ENCODE results near the gene SPOUT1.

SPOUT1 gene

GRCh38 chr9:128774804-128775203 is 54.8 kb downstream of the SPOUT1 start:
- Histone ChIP-seq H3K36me3 (ENCODE audit: control insufficient read depth in 4 of 4, insufficient read depth in 4 of 4, low read length in 3 of 4) (no peaks in the 10 kb centered on the region), H3K4me1 (ENCODE audit: control extremely low read depth in 1 of 4, control insufficient read depth in 4 of 4, insufficient read depth in 4 of 4, low read length in 3 of 4) (peaks cover 2 to 17% (median 13%) of the 10 kb centered on the region in 4 experiments), H3K4me3 (ENCODE audit: control insufficient read depth in 1 of 7, extremely low read depth in 1 of 7, insufficient read depth in 4 of 7, low read depth in 2 of 7, low read length in 6 of 7) (no peak overlapping the region), H3K27me3 (replicated peaks in 2 of 5; ENCODE audit: control insufficient read depth in 4 of 5, insufficient read depth in 5 of 5, low read length in 4 of 5) (no peaks in the 10 kb centered on the region), H3K9me3 (ENCODE audit: control extremely low read depth in 1 of 5, control insufficient read depth in 4 of 5, insufficient read depth in 2 of 5, low read depth in 1 of 5, low read length in 4 of 5) (peaks cover 0 to 3% (median 2%) of the 10 kb centered on the region in 5 experiments), H3K27ac (ENCODE audit: insufficient read depth in 1 of 2, low read depth in 1 of 2, low read length in 2 of 2, poor library complexity in 1 of 2, severe bottlenecking in 2 of 2) (no peak overlapping the region)
- CTCF ChIA-PET, result no interaction called here
- POLR2A ChIA-PET, result no interaction called here
- DNase-seq, result no peak
- WGBS (ENCODE audit: insufficient coverage), result 100% methylated on average over 1 of the region's 1 CpG

- POLR2A ChIA-PET, result no interaction called here
- H3K27ac ChIP-seq (ENCODE audit: insufficient read depth in 1 of 2, low read depth in 1 of 2, low read length in 2 of 2, poor library complexity in 1 of 2, severe bottlenecking in 2 of 2), result no peak overlapping the region
- no peak for DNase-seq
- H3K4me3 ChIP-seq (ENCODE audit: control insufficient read depth in 1 of 7, extremely low read depth in 1 of 7, insufficient read depth in 4 of 7, low read depth in 2 of 7, low read length in 6 of 7), result no peak overlapping the region
- peaks cover 0 to 3% (median under 1%) of the 10 kb centered on the region in 4 experiments for H3K36me3 ChIP-seq (ENCODE audit: control insufficient read depth in 4 of 4, insufficient read depth in 4 of 4, low read length in 3 of 4)
- H3K9me3 ChIP-seq (ENCODE audit: control extremely low read depth in 1 of 5, control insufficient read depth in 4 of 5, insufficient read depth in 2 of 5, low read depth in 1 of 5, low read length in 4 of 5), result peaks cover 0 to 3% (median 2%) of the 10 kb centered on the region in 5 experiments
- H3K4me1 ChIP-seq (ENCODE audit: control extremely low read depth in 1 of 4, control insufficient read depth in 4 of 4, insufficient read depth in 4 of 4, low read length in 3 of 4), result peaks cover 2 to 17% (median 13%) of the 10 kb centered on the region in 4 experiments
- 96% methylated on average over 5 of the region's 5 CpGs for WGBS (ENCODE audit: insufficient coverage)
- no peaks in the 10 kb centered on the region for H3K27me3 ChIP-seq (replicated peaks in 2 of 5; ENCODE audit: control insufficient read depth in 4 of 5, insufficient read depth in 5 of 5, low read length in 4 of 5)
- CTCF ChIA-PET, result interaction anchor here (0.9 to 4.1 kb wide), 4 partner anchors 9 to 37 kb away, joined by 3 to 18 read pairs (median 3); no protein-coding TSS in a partner anchor
Observed at GRCh38 chr9:128773049-128773448, 56.5 kb downstream of the SPOUT1 start.

- WGBS (ENCODE audit: insufficient coverage), result under 1% methylated on average over 70 of the region's 72 CpGs
- peaks cover 3 to 7% (median 6%) of the 10 kb centered on the region in 4 experiments for H3K36me3 ChIP-seq (ENCODE audit: control insufficient read depth in 4 of 4, insufficient read depth in 4 of 4, low read length in 3 of 4)
- H3K9me3 ChIP-seq (ENCODE audit: control extremely low read depth in 1 of 5, control insufficient read depth in 4 of 5, insufficient read depth in 2 of 5, low read depth in 1 of 5, low read length in 4 of 5), result peaks cover 0 to 3% (median 2%) of the 10 kb centered on the region in 5 experiments
- H3K4me1 ChIP-seq (ENCODE audit: control extremely low read depth in 1 of 4, control insufficient read depth in 4 of 4, insufficient read depth in 4 of 4, low read length in 3 of 4), result peaks cover 2 to 17% (median 13%) of the 10 kb centered on the region in 4 experiments
- CTCF ChIA-PET, result interaction anchor here (0.7 to 4.1 kb wide), 6 partner anchors 10 to 39 kb away, joined by 3 to 18 read pairs (median 3); no protein-coding TSS in a partner anchor
- no peaks in the 10 kb centered on the region for H3K27me3 ChIP-seq (replicated peaks in 2 of 5; ENCODE audit: control insufficient read depth in 4 of 5, insufficient read depth in 5 of 5, low read length in 4 of 5)
- DNase-seq, result peak; percentile 92 to 96 (median 94)
- peak within 1 kb of the TSS; percentile 70 to 100 (median 98) for H3K4me3 ChIP-seq (ENCODE audit: control insufficient read depth in 1 of 7, extremely low read depth in 1 of 7, insufficient read depth in 4 of 7, low read depth in 2 of 7, low read length in 6 of 7)
- POLR2A ChIA-PET, result interaction anchor here (0.6 to 1.9 kb wide), 6 partner anchors 10 to 57 kb away, joined by 3 to 11 read pairs (median 5); partner anchors contain the start of gene ZDHHC12
- peak within 1 kb of the TSS; percentile 92 to 97 for H3K27ac ChIP-seq (ENCODE audit: insufficient read depth in 1 of 2, low read depth in 1 of 2, low read length in 2 of 2, poor library complexity in 1 of 2, severe bottlenecking in 2 of 2)
Observed at GRCh38 chr9:128771745-128772519, 57.7 kb downstream of the SPOUT1 start, which contains the start of gene ZER1. TSS of gene ZER1 (minus strand) at chr9:128771927. CDS start at chr9:128755565, 16,362 bp downstream.

GRCh38 chr9:128771094-128771721 is 58.4 kb downstream of the SPOUT1 start:
- peak overlapping the region; percentile 70 to 100 (median 98) for H3K4me3 ChIP-seq (ENCODE audit: control insufficient read depth in 1 of 7, extremely low read depth in 1 of 7, insufficient read depth in 4 of 7, low read depth in 2 of 7, low read length in 6 of 7)
- peaks cover 0 to 2% (median 2%) of the 10 kb centered on the region in 5 experiments for H3K9me3 ChIP-seq (ENCODE audit: control extremely low read depth in 1 of 5, control insufficient read depth in 4 of 5, insufficient read depth in 2 of 5, low read depth in 1 of 5, low read length in 4 of 5)
- DNase-seq, result peak in 2 of 3 donors; percentile 56 to 68
- no peaks in the 10 kb centered on the region for H3K27me3 ChIP-seq (replicated peaks in 2 of 5; ENCODE audit: control insufficient read depth in 4 of 5, insufficient read depth in 5 of 5, low read length in 4 of 5)
- peaks cover 2 to 17% (median 13%) of the 10 kb centered on the region in 4 experiments for H3K4me1 ChIP-seq (ENCODE audit: control extremely low read depth in 1 of 4, control insufficient read depth in 4 of 4, insufficient read depth in 4 of 4, low read length in 3 of 4)
- ChIA-PET POLR2A (interaction anchor here (0.6 to 1.9 kb wide), 7 partner anchors 10 to 155 kb away, joined by 3 to 11 read pairs (median 3); partner anchors contain the start of gene ZDHHC12), CTCF (interaction anchor here (0.7 to 4.1 kb wide), 6 partner anchors 9 to 38 kb away, joined by 3 to 18 read pairs (median 5); no protein-coding TSS in a partner anchor)
- H3K27ac ChIP-seq (ENCODE audit: insufficient read depth in 1 of 2, low read depth in 1 of 2, low read length in 2 of 2, poor library complexity in 1 of 2, severe bottlenecking in 2 of 2), result peak overlapping the region; percentile 92 to 97
- peaks cover 3 to 7% (median 6%) of the 10 kb centered on the region in 4 experiments for H3K36me3 ChIP-seq (ENCODE audit: control insufficient read depth in 4 of 4, insufficient read depth in 4 of 4, low read length in 3 of 4)
- WGBS (ENCODE audit: insufficient coverage), result 0% methylated on average over 28 of the region's 28 CpGs

- 92% methylated on average over 8 of the region's 11 CpGs for WGBS (ENCODE audit: insufficient coverage)
- no peak for DNase-seq
- Histone ChIP-seq H3K27ac (ENCODE audit: insufficient read depth in 1 of 2, low read depth in 1 of 2, low read length in 2 of 2, poor library complexity in 1 of 2, severe bottlenecking in 2 of 2) (peak overlapping the region; percentile 92 to 97), H3K4me1 (ENCODE audit: control extremely low read depth in 1 of 4, control insufficient read depth in 4 of 4, insufficient read depth in 4 of 4, low read length in 3 of 4) (peaks cover 2 to 17% (median 13%) of the 10 kb centered on the region in 4 experiments), H3K27me3 (replicated peaks in 2 of 5; ENCODE audit: control insufficient read depth in 4 of 5, insufficient read depth in 5 of 5, low read length in 4 of 5) (no peaks in the 10 kb centered on the region), H3K36me3 (ENCODE audit: control insufficient read depth in 4 of 4, insufficient read depth in 4 of 4, low read length in 3 of 4) (peaks cover 3 to 10% (median 7%) of the 10 kb centered on the region in 4 experiments), H3K9me3 (ENCODE audit: control extremely low read depth in 1 of 5, control insufficient read depth in 4 of 5, insufficient read depth in 2 of 5, low read depth in 1 of 5, low read length in 4 of 5) (no peaks in the 10 kb centered on the region), H3K4me3 (ENCODE audit: control insufficient read depth in 1 of 7, extremely low read depth in 1 of 7, insufficient read depth in 4 of 7, low read depth in 2 of 7, low read length in 6 of 7) (peak overlapping the region; percentile 70 to 100 (median 98))
- ChIA-PET CTCF (interaction anchor here (0.9 to 4.1 kb wide), 5 partner anchors 9 to 37 kb away, joined by 3 to 18 read pairs (median 5); no protein-coding TSS in a partner anchor), POLR2A (interaction anchor here (0.6 to 1.9 kb wide), 5 partner anchors 9 to 37 kb away, joined by 3 to 11 read pairs (median 5); no protein-coding TSS in a partner anchor)
Observed at GRCh38 chr9:128770286-128771030, 59.1 kb downstream of the SPOUT1 start.
